Endothelial cell of umbilical vein (primary cell): ENCODE measurements around the gene KIFC3. TPM values are rescaled to one million over a fixed set of nuclear protein-coding genes. Genes with fewer than 3 reads are reported as not detected.

ENCODE experiments used
- BruUV-seq: library from RNA; stranded (reverse); fragments of 400-500 nt; replicated peaks from 2 replicates; lab custom pipeline; 2021; lab: Mats Ljungman, UMichigan
- CTCF ChIA-PET: fragments of 300-600, 350-600 bp; sonication (Branson Sonifier 250); formaldehyde crosslinking; loops from one replicate; lab custom pipeline; 2021; ENCODE audit warnings: antibody characterized with exemption, inconsistent platforms; lab: Charles Lee
- POLR2A ChIA-PET: fragments of 300-600, 350-600 bp; sonication (Branson Sonifier 250); formaldehyde crosslinking; loops from one replicate; lab custom pipeline; 2021; ENCODE audit warnings: antibody characterized with exemption, inconsistent platforms; lab: Charles Lee
- DNase-seq: peaks from one replicate; pipeline ENCODE4 v3.0.0-alpha.2; 2011; ENCODE audit warnings: low read depth, low spot score
- FAIRE-seq: peaks from 2 replicates; lab custom pipeline; 2011; peaks lifted over from hg19 to GRCh38; lab: Jason Lieb, UNC
- H2AFZ ChIP-seq: 2 replicates; pipeline ENCODE4 v1.6.0; 2012; ENCODE audit warnings: low read depth, low read length, control low read depth, inconsistent platforms
- H3K27ac ChIP-seq: 2 replicates; pipeline ENCODE4 v1.5.1; 2011; ENCODE audit warnings: low read depth, mild to moderate bottlenecking, control low read depth, low read length, moderate library complexity; ENCODE audit not compliant: insufficient read depth
- H3K27me3 ChIP-seq, 2 experiments: 2 replicates each; pipeline versions ENCODE4 v1.6.0 to v1.6.1; 2011; ENCODE audit warnings: low read length in 2 of 2, mixed read lengths in 1 of 2; ENCODE audit not compliant: control insufficient read depth in 2 of 2, insufficient read depth in 2 of 2
- H3K36me3 ChIP-seq, 2 experiments: 2 replicates in 1 of 2; 3 replicates in 1 of 2; pipeline ENCODE4 v1.5.1; 2011; ENCODE audit warnings: low read length in 2 of 2, mild to moderate bottlenecking in 1 of 2, moderate library complexity in 1 of 2; ENCODE audit not compliant: control insufficient read depth in 2 of 2, insufficient read depth in 2 of 2; ENCODE audit errors: extremely low read depth in 1 of 2
- H3K4me1 ChIP-seq: 3 replicates; pipeline ENCODE4 v1.5.1; 2011; ENCODE audit warnings: mild to moderate bottlenecking, low read length; ENCODE audit not compliant: control insufficient read depth, insufficient read depth; ENCODE audit errors: extremely low read depth
- H3K4me2 ChIP-seq: 2 replicates; pipeline ENCODE4 v1.6.1; 2011; ENCODE audit warnings: low read length, control low read depth, mixed read lengths; ENCODE audit not compliant: insufficient read depth
- H3K4me3 ChIP-seq, 3 experiments: fragments of 200-600 bp in 1 of 3; sonication (generic), shearing (Covaris generic) in 1 of 3; replicated peaks in 1 of 3; 2 replicates each; pipeline ENCODE4 v1.5.1; 2011 to 2016; ENCODE audit warnings: control low read depth in 3 of 3, low read length in 3 of 3, mild to moderate bottlenecking in 2 of 3, inconsistent platforms in 1 of 3, low read depth in 1 of 3, moderate library complexity in 1 of 3; ENCODE audit not compliant: insufficient read depth in 1 of 3
- H3K79me2 ChIP-seq: 2 replicates; pipeline ENCODE4 v1.6.0; 2012; ENCODE audit warnings: low read length, inconsistent platforms; ENCODE audit not compliant: control insufficient read depth, insufficient read depth
- H3K9ac ChIP-seq: replicated peaks from 2 replicates; pipeline ENCODE3; 2011; ENCODE audit warnings: low read length, control low read depth; ENCODE audit not compliant: insufficient read depth; ENCODE audit errors: extremely low read depth
- H3K9me1 ChIP-seq: replicated peaks from 3 replicates; pipeline ENCODE4 v1.6.0; 2011; ENCODE audit warnings: mild to moderate bottlenecking, low read length; ENCODE audit not compliant: control insufficient read depth, insufficient read depth; ENCODE audit errors: extremely low read depth
- H3K9me3 ChIP-seq: replicated peaks from 2 replicates; pipeline ENCODE4 v1.5.1; 2012; ENCODE audit warnings: low read length, inconsistent platforms; ENCODE audit not compliant: control insufficient read depth, insufficient read depth
- H4K20me1 ChIP-seq: replicated peaks from 2 replicates; pipeline ENCODE3; 2011; ENCODE audit warnings: mild to moderate bottlenecking, low read length; ENCODE audit not compliant: control insufficient read depth, insufficient read depth; ENCODE audit errors: extremely low read depth
- EZH2 ChIP-seq: IDR thresholded peaks from 2 replicates; pipeline ENCODE4 v1.6.1; 2012; ENCODE audit warnings: borderline replicate concordance, low read depth, mild to moderate bottlenecking, moderate library complexity, low read length, inconsistent platforms; ENCODE audit not compliant: severe bottlenecking
- FOS ChIP-seq: IDR thresholded peaks from 2 replicates; pipeline ENCODE4 v1.6.1; 2011; ENCODE audit warnings: mild to moderate bottlenecking, low read length, moderate library complexity, borderline replicate concordance; ENCODE audit not compliant: insufficient read depth
- GATA2 ChIP-seq: IDR thresholded peaks from 2 replicates; pipeline ENCODE4 v1.7.0; 2011; ENCODE audit warnings: low read depth, mild to moderate bottlenecking, moderate library complexity, mixed read lengths, low read length; ENCODE audit not compliant: insufficient read length, insufficient read depth
- JUN ChIP-seq: IDR thresholded peaks from 2 replicates; pipeline ENCODE4 v1.6.1; 2011; ENCODE audit warnings: borderline replicate concordance, low read depth; ENCODE audit not compliant: insufficient read length, insufficient read depth
- MYC ChIP-seq: IDR thresholded peaks from one replicate; pipeline ENCODE4 v1.6.1; 2011; ENCODE audit warnings: mild to moderate bottlenecking, low read depth, low read length
- POLR2A ChIP-seq: IDR thresholded peaks from 2 replicates; pipeline ENCODE4 v1.6.1; 2012; ENCODE audit warnings: low read depth, mild to moderate bottlenecking, control low read depth, low read length
- POLR2AphosphoS5 ChIP-seq: IDR thresholded peaks from 2 replicates; pipeline ENCODE4 v1.6.1; 2012; ENCODE audit warnings: low read depth, mild to moderate bottlenecking, control low read depth, low read length, moderate library complexity; ENCODE audit not compliant: insufficient read depth
- dilution Hi-C: fragments of 300-500 bp; cut with MboI; formaldehyde crosslinking; loops from one replicate; pipeline ENCODE4 v1.15.0; 2019; ENCODE audit warnings: low sequenced_read_pairs; ENCODE audit not compliant: extremely low pct_ligation_motif_present
- intact Hi-C: fragments of 100-400 bp; cut with micrococcal nuclease; formaldehyde crosslinking; loops from one replicate; pipeline ENCODE4 v1.10.0; 2022
- polyA plus RNA-seq, 4 experiments: library from polyadenylated mRNA; depleted of rRNA in 3 of 4; stranded (reverse) in 3 of 4; unstranded in 1 of 4; fragments of >200 nt; gene quantifications; 2 replicates each; pipeline versions ENCODE4 v1.2.1 to v1.2.3, GENCODE V29; 2011 to 2012; ENCODE audit warnings: missing spikeins in 1 of 4
- total RNA-seq: library from RNA; stranded (reverse); gene quantifications from 2 replicates; pipeline ENCODE4 v1.2.3, GENCODE V29; 2021
- TF ChIP-seq, protein P1 (sequence below): IDR thresholded peaks from 2 replicates; pipeline ENCODE4 v1.6.1; 2011; ENCODE audit not compliant: insufficient read depth, insufficient read length
- TF ChIP-seq, protein P2 (sequence below), 2 donors: IDR thresholded peaks; 1 replicate in 1 of 2; 2 replicates in 1 of 2; pipeline ENCODE4 v1.5.1; 2011; ENCODE audit warnings: low read length in 2 of 2, mild to moderate bottlenecking in 2 of 2, moderate library complexity in 2 of 2, control low read depth in 1 of 2, inconsistent platforms in 1 of 2, low read depth in 1 of 2; ENCODE audit not compliant: insufficient read depth in 1 of 2; ENCODE audit errors: extremely low read depth in 1 of 2

Gene KIFC3
- total and polyA plus RNA-seq, 2 donors (not counting 3 experiments of a cell fraction or from before 2014, with no cell fraction given), result 36.3 to 62.2 TPM

DNA sequence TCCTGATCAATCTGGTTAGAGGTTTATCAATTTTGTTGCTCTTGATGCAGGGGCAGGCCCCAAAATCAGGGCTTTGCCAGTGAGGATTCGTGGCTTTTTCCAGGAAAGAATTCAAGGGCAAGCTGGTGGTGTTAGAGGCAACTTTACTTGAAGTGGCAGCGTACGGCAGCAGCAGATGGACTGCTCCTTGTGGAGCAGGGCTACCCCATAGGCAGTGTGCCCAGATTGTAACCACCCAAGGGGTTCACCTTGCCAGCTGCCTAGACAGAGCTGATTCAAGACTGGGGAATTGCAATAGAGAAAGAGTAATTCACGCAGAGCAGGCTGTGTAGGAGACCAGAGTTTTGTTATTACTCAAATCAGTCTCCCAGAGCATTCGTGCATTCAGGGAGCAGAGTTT, 90.9 kb downstream of the KIFC3 start:
- dilution Hi-C loops (no loop called here), intact Hi-C loops (no loop called here)
- no peak overlapping the region for H3K4me2 ChIP-seq
- H4K20me1 ChIP-seq, result no peaks in the 10 kb centered on the region
- POLR2A ChIA-PET, result no interaction called here
- CTCF ChIA-PET, result interaction anchor here (0.8 to 3.3 kb wide), 4 partner anchors 12 to 135 kb away, joined by 3 to 21 read pairs (median 8); no protein-coding TSS in a partner anchor
- no peak overlapping the region for H3K4me3 ChIP-seq
- no peak overlapping the region for H3K27ac ChIP-seq
- no TSS peak for BruUV-seq
- no peak overlapping the region for H3K9ac ChIP-seq
- no peaks in the 10 kb centered on the region for H3K9me3 ChIP-seq
- no peak overlapping the region for H2AFZ ChIP-seq
- H3K9me1 ChIP-seq, result no peaks in the 10 kb centered on the region
- H3K79me2 ChIP-seq, result no peaks in the 10 kb centered on the region
- H3K36me3 ChIP-seq, result no peaks in the 10 kb centered on the region
- no peaks in the 10 kb centered on the region for H3K4me1 ChIP-seq
- TF ChIP-seq, protein P1, sequence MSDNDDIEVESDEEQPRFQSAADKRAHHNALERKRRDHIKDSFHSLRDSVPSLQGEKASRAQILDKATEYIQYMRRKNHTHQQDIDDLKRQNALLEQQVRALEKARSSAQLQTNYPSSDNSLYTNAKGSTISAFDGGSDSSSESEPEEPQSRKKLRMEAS, result no peak
- peaks cover 20 to 34% of the 10 kb centered on the region in 2 experiments for H3K27me3 ChIP-seq
- DNase-seq (no peak), FAIRE-seq (no peak)

DNA sequence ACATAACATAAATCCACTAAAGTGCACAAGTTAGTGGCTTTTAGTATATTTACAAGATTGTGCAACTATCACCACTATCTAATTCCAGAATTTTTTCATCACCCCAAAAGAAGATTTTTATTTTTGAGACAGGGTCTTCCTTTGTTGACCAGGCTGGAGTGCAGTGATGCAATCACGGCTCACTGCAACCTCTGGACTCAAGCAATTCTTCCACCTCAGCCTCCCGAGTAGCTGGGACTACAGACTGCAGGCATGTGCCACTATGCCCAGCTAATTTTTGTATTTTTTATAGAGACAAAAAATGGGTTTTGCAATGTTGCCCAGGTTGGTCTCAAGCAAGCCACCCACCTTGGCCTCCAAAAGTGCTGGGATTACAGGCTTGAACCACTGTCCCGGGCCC, 92.6 kb downstream of the KIFC3 start:
- no TSS peak for BruUV-seq
- TF ChIP-seq EZH2, result no peak
- TF ChIP-seq GATA2, result no peak
- TF ChIP-seq, protein P2, sequence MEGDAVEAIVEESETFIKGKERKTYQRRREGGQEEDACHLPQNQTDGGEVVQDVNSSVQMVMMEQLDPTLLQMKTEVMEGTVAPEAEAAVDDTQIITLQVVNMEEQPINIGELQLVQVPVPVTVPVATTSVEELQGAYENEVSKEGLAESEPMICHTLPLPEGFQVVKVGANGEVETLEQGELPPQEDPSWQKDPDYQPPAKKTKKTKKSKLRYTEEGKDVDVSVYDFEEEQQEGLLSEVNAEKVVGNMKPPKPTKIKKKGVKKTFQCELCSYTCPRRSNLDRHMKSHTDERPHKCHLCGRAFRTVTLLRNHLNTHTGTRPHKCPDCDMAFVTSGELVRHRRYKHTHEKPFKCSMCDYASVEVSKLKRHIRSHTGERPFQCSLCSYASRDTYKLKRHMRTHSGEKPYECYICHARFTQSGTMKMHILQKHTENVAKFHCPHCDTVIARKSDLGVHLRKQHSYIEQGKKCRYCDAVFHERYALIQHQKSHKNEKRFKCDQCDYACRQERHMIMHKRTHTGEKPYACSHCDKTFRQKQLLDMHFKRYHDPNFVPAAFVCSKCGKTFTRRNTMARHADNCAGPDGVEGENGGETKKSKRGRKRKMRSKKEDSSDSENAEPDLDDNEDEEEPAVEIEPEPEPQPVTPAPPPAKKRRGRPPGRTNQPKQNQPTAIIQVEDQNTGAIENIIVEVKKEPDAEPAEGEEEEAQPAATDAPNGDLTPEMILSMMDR (IDR thresholded peaks at IDR 0.05; ENCODE audit: extremely low read depth in 1 of 2, insufficient read depth in 1 of 2, low read depth in 1 of 2, low read length in 2 of 2), result no peak
- TF ChIP-seq POLR2A, result no peak
- TF ChIP-seq, protein P1, result no peak
- no peak for TF ChIP-seq MYC
- TF ChIP-seq FOS, result no peak
- TF ChIP-seq POLR2AphosphoS5, result no peak
- no peak for TF ChIP-seq JUN
- Histone ChIP-seq H2AFZ (no peak overlapping the region), H3K79me2 (no peaks in the 10 kb centered on the region), H3K9me3 (no peaks in the 10 kb centered on the region), H3K4me2 (no peak overlapping the region), H3K4me1 (no peaks in the 10 kb centered on the region), H3K9ac (no peak overlapping the region), H3K27me3 (peaks cover 14 to 34% of the 10 kb centered on the region in 2 experiments), H3K9me1 (no peaks in the 10 kb centered on the region), H4K20me1 (no peaks in the 10 kb centered on the region), H3K27ac (no peak overlapping the region), H3K36me3 (no peaks in the 10 kb centered on the region), H3K4me3 (no peak overlapping the region)
- DNase-seq (no peak), FAIRE-seq (no peak)
- POLR2A ChIA-PET, result no interaction called here
- dilution Hi-C loops, result no loop called here
- intact Hi-C loops, result no loop called here
- CTCF ChIA-PET, result interaction anchor here (0.9 to 1.0 kb wide), 2 partner anchors 10 to 13 kb away, joined by 3 read pairs; no protein-coding TSS in a partner anchor
